ENCODE measurements around the gene SNX8. TPM values are rescaled to one million over a fixed set of nuclear protein-coding genes. Genes with fewer than 3 reads are reported as not detected.
"Not testable (repeated sequence)": the region's sequence is repeated elsewhere in the genome, so short reads cannot be mapped to it uniquely, and the experiment has no call there.

SNX8 gene
- polyA plus RNA-seq, 1 donor = 50.8 TPM

DNA sequence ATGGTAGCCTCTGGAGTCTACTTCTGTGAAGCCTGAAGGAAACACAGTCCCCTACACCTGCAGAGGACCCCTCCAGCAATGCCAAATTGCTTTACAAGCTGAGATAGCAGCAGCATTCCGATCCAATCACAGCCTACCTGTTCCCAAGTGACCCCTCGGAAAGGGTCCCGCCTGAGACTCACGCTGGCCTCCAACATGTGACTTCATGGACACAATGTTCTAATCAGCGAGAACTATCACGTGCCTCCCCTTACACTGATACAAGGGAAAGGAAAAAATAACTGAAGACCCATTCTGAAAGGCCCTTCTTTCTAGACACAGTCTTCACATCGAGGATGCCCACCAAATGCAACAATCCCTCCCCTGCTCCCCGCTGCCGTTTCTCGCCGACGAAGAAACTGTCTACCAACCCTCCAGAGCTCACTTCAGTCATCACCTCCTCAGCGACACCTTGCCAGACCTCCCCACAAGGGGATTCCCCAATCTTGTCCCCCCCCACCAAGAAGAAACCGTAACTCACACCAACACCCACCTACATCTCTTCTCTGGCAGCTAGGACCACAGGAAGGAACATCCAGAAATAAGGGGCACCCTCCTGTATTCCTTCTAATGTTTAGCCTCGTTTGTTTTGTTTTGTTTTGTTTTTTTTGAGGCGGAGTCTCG, 1.8 kb downstream of the SNX8 start:
- Histone ChIP-seq H3K4me3 (ENCODE audit: low read length) (peak overlapping the region; percentile 11), H3K9me3 (ENCODE audit: control insufficient read depth, low read depth, low read length) (no peaks in the 10 kb centered on the region), H3K27me3 (ENCODE audit: control insufficient read depth, insufficient read depth, low read length) (no peaks in the 10 kb centered on the region), H3K4me1 (ENCODE audit: control insufficient read depth, insufficient read depth, low read length) (peaks cover 3% of the 10 kb centered on the region), H3K36me3 (ENCODE audit: control insufficient read depth, insufficient read depth, low read length) (peaks cover 3% of the 10 kb centered on the region), H3K27ac (ENCODE audit: low read length) (peak overlapping the region; percentile 55)
- 60% methylated on average over 2 of the region's 17 CpGs for WGBS (ENCODE audit: insufficient coverage, low lambda C conversion rate)
- peak; percentile 32 to 78 for DNase-seq

DNA sequence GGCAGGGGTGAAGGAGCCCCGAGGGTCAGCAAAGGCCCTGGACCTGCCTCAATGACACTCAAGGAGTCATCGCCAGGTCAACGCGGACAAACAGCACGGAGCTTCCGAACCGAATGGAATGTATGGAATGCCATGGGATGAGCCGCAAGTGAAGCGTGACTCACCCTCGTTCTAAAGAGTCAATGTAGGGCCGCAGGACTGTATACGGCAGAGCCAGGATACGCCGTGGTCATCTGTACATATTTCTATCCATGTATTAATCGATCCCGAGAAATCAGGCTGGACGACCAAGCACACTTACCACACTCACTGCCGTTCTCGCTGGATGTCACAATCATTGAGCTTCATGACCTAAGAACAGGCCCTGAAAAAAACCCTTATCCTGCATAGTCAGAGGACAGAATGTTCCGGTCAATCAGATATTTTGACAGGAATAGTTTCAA, 4.3 kb downstream of the SNX8 start:
- no peaks in the 10 kb centered on the region for H3K9me3 ChIP-seq (ENCODE audit: control insufficient read depth, low read depth, low read length)
- no CpG with 5 or more reads among the region's 20 CpGs for WGBS (ENCODE audit: insufficient coverage, low lambda C conversion rate)

DNA sequence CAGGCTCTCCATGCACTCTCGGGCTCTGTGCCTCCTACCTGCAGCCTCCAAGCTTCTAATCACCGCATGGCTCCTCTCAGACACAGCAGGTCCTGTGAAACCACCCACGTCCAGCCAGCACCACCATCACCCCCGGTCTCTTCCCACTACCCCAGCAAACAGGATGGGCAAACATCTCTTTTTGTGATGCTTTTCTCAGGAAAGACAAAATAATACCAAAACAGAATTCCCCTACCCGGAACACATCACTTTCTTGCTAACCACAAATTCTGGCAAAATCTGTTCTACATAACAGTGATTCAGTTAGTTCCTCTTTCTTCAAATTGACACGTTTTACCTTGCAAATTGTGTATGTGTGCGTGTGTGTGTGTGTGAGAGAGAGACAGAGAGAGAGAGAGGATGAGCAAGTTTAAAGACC, 6.5 kb downstream of the SNX8 start:
- H3K4me3 ChIP-seq (ENCODE audit: low read length) = no peak overlapping the region
- H3K4me1 ChIP-seq (ENCODE audit: control insufficient read depth, insufficient read depth, low read length) = peaks cover 5% of the 10 kb centered on the region
- no peak overlapping the region for H3K27ac ChIP-seq (ENCODE audit: low read length)
- 87% methylated on average over 3 of the region's 7 CpGs for WGBS (ENCODE audit: insufficient coverage, low lambda C conversion rate)
- H3K27me3 ChIP-seq (ENCODE audit: control insufficient read depth, insufficient read depth, low read length) = no peaks in the 10 kb centered on the region
- no peak for DNase-seq
- peaks cover 3% of the 10 kb centered on the region for H3K9me3 ChIP-seq (ENCODE audit: control insufficient read depth, low read depth, low read length)
- peaks cover 3% of the 10 kb centered on the region for H3K36me3 ChIP-seq (ENCODE audit: control insufficient read depth, insufficient read depth, low read length)

More for the DNA sequence above, 4.3 kb downstream of the SNX8 start:
- DNase-seq = no peak
- no peak overlapping the region for H3K27ac ChIP-seq (ENCODE audit: low read length)
- peaks cover 4% of the 10 kb centered on the region for H3K4me1 ChIP-seq (ENCODE audit: control insufficient read depth, insufficient read depth, low read length)
- H3K36me3 ChIP-seq (ENCODE audit: control insufficient read depth, insufficient read depth, low read length) = peaks cover 3% of the 10 kb centered on the region
- no peak overlapping the region for H3K4me3 ChIP-seq (ENCODE audit: low read length)
- H3K27me3 ChIP-seq (ENCODE audit: control insufficient read depth, insufficient read depth, low read length) = no peaks in the 10 kb centered on the region

DNA sequence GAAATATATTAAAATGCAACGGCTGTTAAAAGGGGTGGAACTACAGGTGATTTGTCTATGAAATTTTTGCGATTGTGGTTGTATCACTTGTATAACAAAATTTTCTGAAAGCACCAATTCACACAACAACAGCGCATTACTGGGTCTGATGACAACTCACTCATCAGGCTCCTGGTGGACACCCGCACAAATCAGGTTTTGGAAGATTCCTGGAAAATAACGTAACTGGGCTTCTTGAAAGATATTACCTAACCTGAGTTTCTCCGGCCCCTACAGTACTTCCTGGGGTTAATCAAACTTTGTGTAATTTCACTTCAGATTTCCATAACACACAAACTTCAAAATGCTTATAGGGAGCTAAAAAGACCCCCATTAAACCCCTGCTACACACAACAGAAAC, 7.6 kb downstream of the SNX8 start:
- Histone ChIP-seq H3K4me3 (ENCODE audit: low read length) (no peak overlapping the region), H3K9me3 (ENCODE audit: control insufficient read depth, low read depth, low read length) (peaks cover 11% of the 10 kb centered on the region), H3K27me3 (ENCODE audit: control insufficient read depth, insufficient read depth, low read length) (no peaks in the 10 kb centered on the region), H3K4me1 (ENCODE audit: control insufficient read depth, insufficient read depth, low read length) (peaks cover 5% of the 10 kb centered on the region), H3K27ac (ENCODE audit: low read length) (no peak overlapping the region), H3K36me3 (ENCODE audit: control insufficient read depth, insufficient read depth, low read length) (peaks cover 3% of the 10 kb centered on the region)
- 95% methylated on average over 3 of the region's 6 CpGs for WGBS (ENCODE audit: insufficient coverage, low lambda C conversion rate)
- DNase-seq = no peak

DNA sequence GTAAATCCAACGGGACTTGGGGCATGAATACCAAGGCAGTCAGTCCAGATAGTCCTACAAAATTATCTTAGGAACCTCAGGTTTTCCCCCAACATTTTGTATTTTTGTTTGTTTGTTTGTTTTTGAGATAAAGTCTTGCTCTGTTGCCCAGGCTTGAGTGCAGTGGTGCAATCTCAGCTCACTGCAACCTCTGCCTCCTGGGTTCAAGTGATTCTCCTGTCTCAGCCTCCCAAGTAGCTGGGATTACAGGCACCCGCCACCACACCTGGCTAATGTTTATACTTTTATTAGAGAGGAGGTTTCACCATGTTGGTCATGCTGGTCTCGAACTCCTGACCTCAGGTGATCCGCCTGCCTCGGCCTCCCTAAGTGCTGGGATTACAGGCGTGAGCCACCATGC, 9.0 kb downstream of the SNX8 start:
- no CpG with 5 or more reads among the region's 6 CpGs for WGBS (ENCODE audit: insufficient coverage, low lambda C conversion rate)
- H3K36me3 ChIP-seq (ENCODE audit: control insufficient read depth, insufficient read depth, low read length); DNase-seq; H3K27me3 ChIP-seq (ENCODE audit: control insufficient read depth, insufficient read depth, low read length); H3K4me3 ChIP-seq (ENCODE audit: low read length); H3K4me1 ChIP-seq (ENCODE audit: control insufficient read depth, insufficient read depth, low read length): not testable (repeated sequence)
- Histone ChIP-seq H3K27ac (ENCODE audit: low read length) (peak overlapping the region; percentile 64), H3K9me3 (ENCODE audit: control insufficient read depth, low read depth, low read length) (peaks cover 11% of the 10 kb centered on the region)

DNA sequence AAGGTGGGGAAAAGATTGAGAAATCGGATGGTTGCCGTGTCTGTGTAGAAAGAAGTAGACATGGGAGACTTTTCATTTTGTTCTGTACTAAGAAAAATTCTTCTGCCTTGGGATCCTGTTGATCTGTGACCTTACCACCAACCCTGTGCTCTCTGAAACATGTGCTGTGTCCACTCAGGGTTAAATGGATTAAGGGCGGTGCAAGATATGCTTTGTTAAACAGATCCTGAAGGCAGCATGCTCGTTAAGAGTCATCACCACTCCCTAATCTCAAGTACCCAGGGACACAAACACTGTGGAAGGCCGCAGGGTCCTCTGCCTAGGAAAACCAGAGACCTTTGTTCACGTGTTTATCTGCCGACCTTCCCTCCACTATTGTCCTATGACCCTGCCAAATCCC, 10.7 kb downstream of the SNX8 start:
- not testable (repeated sequence) for H3K36me3 ChIP-seq (ENCODE audit: control insufficient read depth, insufficient read depth, low read length); H3K27ac ChIP-seq (ENCODE audit: low read length); DNase-seq; H3K4me3 ChIP-seq (ENCODE audit: low read length); H3K27me3 ChIP-seq (ENCODE audit: control insufficient read depth, insufficient read depth, low read length); H3K4me1 ChIP-seq (ENCODE audit: control insufficient read depth, insufficient read depth, low read length)
- H3K9me3 ChIP-seq (ENCODE audit: control insufficient read depth, low read depth, low read length) = peaks cover 11% of the 10 kb centered on the region
- no CpG with 5 or more reads among the region's 7 CpGs for WGBS (ENCODE audit: insufficient coverage, low lambda C conversion rate)

DNA sequence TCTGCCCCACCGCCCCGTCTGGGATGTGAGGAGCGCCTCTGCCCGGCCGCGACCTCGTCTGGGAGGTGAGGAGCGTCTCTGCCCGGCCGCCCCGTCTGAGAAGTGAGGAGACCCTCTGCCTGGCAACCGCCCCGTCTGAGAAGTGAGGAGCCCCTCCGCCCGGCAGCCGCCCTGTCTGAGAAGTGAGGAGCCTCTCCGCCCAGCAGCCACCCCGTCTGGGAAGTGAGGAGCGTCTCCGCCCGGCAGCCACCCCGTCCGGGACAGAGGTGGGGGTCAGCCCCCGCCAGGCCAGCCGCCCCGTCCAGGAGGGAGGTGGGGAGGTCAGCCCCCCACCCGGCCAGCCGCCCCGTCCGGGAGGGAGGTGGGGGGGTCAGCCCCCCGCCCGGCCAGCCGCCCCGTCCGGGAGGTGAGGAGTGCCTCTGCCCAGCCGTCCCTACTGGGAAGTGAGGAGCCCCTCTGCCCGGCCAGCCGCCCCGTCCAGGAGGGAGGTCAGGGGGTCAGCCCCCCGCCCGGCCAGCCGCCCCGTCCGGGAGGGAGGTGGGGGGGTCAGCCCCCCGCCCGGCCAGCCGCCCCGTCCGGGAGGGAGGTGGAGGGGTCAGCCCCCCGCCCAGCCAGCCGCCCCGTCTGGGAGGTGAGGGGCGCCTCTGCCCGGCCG, 11.4 kb downstream of the SNX8 start:
- not testable (repeated sequence) for H3K27ac ChIP-seq (ENCODE audit: low read length); H3K27me3 ChIP-seq (ENCODE audit: control insufficient read depth, insufficient read depth, low read length); H3K4me3 ChIP-seq (ENCODE audit: low read length); H3K4me1 ChIP-seq (ENCODE audit: control insufficient read depth, insufficient read depth, low read length); H3K36me3 ChIP-seq (ENCODE audit: control insufficient read depth, insufficient read depth, low read length); DNase-seq
- no CpG with 5 or more reads among the region's 55 CpGs for WGBS (ENCODE audit: insufficient coverage, low lambda C conversion rate)
- H3K9me3 ChIP-seq (ENCODE audit: control insufficient read depth, low read depth, low read length) = peaks cover 11% of the 10 kb centered on the region

DNA sequence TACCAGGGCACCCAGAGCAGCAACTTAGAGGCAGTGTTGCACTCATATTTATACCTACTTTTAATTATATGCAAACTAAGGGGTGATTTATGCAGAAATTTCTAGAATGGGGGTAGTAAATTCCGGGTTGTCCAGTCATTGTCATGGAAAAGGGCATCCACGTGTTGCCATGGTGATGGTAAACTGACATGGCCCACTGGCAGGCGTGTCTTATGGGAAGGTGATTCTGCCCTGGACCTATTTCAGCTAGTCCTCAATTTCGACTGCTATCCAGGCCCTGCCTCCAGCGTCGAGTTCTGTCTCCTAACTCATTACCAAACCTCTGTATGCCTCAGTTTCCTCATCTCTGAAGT, 12.8 kb downstream of the SNX8 start:
- WGBS (ENCODE audit: insufficient coverage, low lambda C conversion rate) = no CpG with 5 or more reads among the region's 6 CpGs
- no peak overlapping the region for H3K27ac ChIP-seq (ENCODE audit: low read length)
- no peak for DNase-seq
- no peaks in the 10 kb centered on the region for H3K27me3 ChIP-seq (ENCODE audit: control insufficient read depth, insufficient read depth, low read length)
- H3K4me3 ChIP-seq (ENCODE audit: low read length) = no peak overlapping the region
- peaks cover 5% of the 10 kb centered on the region for H3K4me1 ChIP-seq (ENCODE audit: control insufficient read depth, insufficient read depth, low read length)
- H3K36me3 ChIP-seq (ENCODE audit: control insufficient read depth, insufficient read depth, low read length) = no peaks in the 10 kb centered on the region
- peaks cover 11% of the 10 kb centered on the region for H3K9me3 ChIP-seq (ENCODE audit: control insufficient read depth, low read depth, low read length)

DNA sequence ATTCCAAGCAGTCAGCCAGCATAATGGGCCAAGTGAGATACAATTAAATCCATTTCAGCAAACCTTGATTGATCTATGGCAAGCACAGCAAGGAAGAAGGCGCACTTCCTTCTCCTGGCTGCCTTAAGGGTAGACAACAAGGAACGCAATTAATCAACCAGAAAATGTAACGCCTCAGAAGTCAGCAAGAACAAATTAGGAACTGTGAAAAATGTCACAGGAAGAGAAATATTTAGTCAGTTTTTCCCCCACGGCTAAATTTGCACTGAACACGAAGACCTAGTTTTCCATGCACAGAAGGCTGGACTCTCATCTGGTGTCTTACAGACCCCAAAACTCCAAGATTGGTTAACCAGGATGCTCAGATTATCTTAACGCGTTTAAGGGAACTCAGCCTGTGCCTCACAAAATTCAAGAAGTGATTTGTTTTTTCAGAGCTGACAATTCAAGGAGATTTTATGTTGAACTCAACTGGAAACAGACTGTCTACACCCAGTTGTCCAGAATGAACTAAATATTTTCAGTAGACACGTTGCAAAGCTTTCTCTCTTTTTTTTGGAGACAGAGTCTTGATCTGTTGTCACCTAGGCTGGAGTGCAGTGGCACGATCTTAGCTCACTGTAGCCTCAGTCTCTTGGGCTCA, 14.2 kb downstream of the SNX8 start:
- no peak overlapping the region for H3K27ac ChIP-seq (ENCODE audit: low read length)
- H3K4me1 ChIP-seq (ENCODE audit: control insufficient read depth, insufficient read depth, low read length) = peaks cover 4% of the 10 kb centered on the region
- H3K27me3 ChIP-seq (ENCODE audit: control insufficient read depth, insufficient read depth, low read length) = no peaks in the 10 kb centered on the region
- H3K36me3 ChIP-seq (ENCODE audit: control insufficient read depth, insufficient read depth, low read length) = no peaks in the 10 kb centered on the region
- no peak overlapping the region for H3K4me3 ChIP-seq (ENCODE audit: low read length)
- peaks cover 11% of the 10 kb centered on the region for H3K9me3 ChIP-seq (ENCODE audit: control insufficient read depth, low read depth, low read length)
- no peak for DNase-seq
- no CpG with 5 or more reads among the region's 9 CpGs for WGBS (ENCODE audit: insufficient coverage, low lambda C conversion rate)

DNA sequence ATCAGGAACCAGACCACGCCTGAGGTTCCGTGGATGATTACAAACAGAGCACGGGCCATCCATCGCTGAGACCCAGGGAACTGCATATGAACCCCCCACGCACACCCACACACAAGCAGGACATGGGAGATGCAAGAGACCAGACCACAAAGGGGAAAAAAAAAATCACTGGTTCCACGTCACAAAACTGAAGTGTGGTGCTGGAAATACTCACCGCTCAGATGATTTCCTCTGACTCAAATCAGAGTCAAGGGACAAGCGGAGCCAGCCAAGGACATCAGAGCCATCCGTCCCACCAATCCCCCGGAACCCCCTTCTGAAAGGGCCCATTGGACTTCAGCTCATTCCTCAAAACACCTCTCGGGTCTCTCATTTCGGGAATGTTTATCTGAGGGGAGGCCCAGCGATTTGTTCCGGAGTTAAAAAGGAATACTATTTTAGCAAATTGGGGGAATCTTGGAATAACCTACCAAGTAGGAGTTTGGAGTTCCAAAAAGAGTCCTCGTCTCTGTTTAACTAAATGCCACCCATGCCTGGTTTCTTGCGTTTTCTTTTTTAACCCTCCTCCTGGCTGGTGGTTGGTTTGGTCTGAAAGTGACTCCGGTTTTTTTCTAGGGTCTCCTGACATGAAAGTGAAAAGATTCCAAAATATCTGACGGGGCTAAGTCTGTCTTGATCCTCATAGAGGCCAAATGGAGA, 15.0 kb downstream of the SNX8 start:
- Histone ChIP-seq H3K9me3 (ENCODE audit: control insufficient read depth, low read depth, low read length) (peaks cover 11% of the 10 kb centered on the region), H3K27ac (ENCODE audit: low read length) (no peak overlapping the region), H3K4me1 (ENCODE audit: control insufficient read depth, insufficient read depth, low read length) (no peaks in the 10 kb centered on the region), H3K36me3 (ENCODE audit: control insufficient read depth, insufficient read depth, low read length) (peaks cover 2% of the 10 kb centered on the region), H3K27me3 (ENCODE audit: control insufficient read depth, insufficient read depth, low read length) (no peaks in the 10 kb centered on the region), H3K4me3 (ENCODE audit: low read length) (no peak overlapping the region)
- DNase-seq = no peak
- 83% methylated on average over 4 of the region's 18 CpGs for WGBS (ENCODE audit: insufficient coverage, low lambda C conversion rate)
